ENCODE results near the gene RAB39A.

DNA sequence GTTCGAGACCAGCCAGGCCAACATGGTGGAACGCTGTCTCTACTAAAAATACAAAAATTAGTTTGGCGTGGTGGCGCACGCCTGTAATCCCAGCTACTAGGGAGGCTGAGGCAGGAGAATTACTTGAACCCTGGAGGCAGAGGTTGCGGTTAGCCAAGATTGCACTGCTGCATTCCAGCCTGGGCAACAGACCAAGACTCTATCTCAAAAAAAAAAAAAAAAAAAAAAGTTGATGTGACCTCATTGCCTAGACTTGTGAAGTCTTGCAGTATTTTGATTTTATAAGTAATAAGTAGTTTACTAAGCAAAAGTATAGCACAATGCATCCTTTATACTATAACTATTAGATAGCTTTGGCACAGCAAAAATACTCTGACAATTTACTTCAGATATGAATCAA, 70.5 kb downstream of the RAB39A start:
- TF ChIP-seq MYC (IDR thresholded peaks at IDR 0.05; ENCODE audit: low read depth, low read length) (no peak), POLR2A (IDR thresholded peaks at IDR 0.05; ENCODE audit: extremely low read depth, insufficient read length) (no peak)
